Hematopoietic multipotent progenitor cell treated with erythropoietin and hydrocortisone succinate and interleukin-3 and kit ligand, for 8 days (in vitro differentiated cells): ENCODE measurements around the gene PLEKHG3.

ENCODE experiments used
- DNase-seq: peaks from one replicate; pipeline ENCODE4 v3.0.0-alpha.2; 2015

Gene PLEKHG3

DNA sequence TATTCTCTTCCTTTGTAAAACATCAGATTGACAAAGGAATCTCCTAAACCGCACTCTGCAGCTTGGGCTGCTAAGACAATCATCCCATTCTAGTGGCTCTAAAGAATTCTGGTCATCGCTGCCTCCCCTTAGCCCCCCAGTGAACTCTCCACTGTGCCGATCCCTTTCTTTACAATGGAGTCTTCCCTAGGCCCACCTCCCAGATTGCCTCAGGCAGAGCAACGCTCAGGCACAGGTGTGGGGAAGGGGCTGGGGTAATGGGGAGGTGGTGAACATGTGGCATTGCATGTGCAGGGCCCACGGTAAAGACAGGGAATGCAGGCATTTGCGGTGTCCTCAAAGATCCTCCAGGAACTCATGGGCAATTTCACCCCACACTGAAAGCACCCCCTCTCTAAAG, 86.3 kb downstream of the PLEKHG3 start:
- no peak for DNase-seq

DNA sequence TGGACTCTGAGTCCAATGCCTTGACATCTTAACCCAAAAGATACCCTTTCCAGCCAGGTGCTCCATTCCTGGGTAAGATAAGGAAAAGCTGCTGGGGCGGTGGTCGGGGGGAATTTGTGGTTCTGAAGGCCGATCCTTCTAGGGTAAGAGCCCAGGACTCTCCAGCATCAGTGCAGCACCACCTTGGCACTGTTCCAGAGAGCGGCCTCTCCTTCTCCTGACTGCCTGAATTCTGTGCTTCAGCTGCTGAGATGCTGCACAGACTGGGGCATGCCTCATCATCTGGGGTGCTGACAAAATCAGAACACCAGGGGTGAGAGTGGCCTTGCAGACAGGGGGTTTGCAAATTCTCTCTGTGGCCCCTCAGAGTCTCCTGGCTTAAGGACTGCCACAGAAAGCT, 88.0 kb downstream of the PLEKHG3 start:
- DNase-seq, result no peak

DNA sequence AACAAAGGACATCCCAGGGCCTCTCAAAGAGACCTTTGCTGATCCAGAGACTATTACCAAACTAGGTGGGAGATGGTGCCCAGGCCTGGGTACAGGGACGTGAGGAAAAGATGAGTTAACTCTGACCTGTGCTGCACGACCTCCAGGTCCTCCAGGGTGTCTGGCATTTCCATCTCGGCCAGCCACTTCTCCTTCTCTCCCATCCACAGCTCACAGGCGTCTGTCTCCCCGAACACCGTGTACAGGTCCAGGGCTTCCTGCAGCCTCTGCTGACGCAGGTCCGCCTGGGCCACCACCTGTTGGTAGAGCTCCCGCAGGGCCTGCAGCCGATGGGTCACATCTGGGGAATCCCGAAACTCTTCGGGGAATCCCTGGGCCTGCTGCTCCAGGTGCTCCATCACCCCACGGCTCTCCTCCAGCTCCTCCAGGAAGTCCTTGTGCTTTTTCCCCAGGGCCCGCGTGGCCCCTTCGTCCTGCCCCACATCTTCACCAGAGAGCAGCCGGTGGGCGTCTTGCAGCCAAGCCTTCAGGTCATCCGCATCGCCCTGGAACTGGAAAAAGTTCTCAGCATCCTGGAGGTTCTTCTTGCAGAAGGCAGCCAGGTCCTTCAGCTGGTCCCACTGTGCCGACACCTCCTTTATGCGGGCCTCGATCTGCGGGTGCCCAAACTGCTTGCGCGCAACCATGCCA, 88.8 kb downstream of the PLEKHG3 start:
- no peak for DNase-seq

DNA sequence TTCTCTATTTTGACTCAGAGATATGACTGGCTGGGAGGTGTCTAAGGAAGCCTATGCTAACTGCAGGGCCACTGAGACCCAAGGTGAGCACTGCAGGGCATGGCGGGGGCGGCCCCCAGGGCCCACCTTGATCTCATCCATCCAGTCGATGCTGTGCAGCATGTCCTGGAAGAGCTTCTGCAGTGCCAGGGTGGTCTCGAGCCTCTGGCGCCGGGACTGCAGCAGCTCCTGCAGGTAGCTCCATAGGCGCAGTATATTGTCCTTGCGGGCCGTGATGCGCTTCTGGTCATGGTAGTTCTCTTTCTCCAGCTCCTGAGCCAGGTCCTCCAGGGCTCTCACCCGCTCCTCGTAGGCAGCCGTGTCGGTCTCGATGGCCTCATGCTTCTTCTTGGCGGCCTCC, 91.0 kb downstream of the PLEKHG3 start:
- DNase-seq, result no peak

DNA sequence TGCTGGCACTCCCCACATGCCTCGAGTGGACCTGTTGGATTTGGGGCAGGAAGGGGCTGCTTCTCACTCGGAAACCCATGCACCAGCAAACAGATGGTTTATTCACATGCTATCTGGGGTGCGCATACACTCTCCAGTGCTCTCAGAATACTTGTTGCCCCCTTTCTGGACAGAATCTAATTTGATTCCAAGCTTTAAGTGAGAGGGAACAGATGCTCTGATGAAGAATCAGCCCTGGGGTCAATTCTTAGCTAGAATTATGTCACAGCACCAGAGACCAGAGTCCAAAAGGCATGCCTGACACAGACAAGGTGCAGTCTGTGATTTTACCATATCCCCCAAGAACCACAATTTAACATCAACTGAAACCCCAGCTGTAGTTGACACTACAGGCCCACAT, 91.7 kb downstream of the PLEKHG3 start:
- DNase-seq, result no peak

DNA sequence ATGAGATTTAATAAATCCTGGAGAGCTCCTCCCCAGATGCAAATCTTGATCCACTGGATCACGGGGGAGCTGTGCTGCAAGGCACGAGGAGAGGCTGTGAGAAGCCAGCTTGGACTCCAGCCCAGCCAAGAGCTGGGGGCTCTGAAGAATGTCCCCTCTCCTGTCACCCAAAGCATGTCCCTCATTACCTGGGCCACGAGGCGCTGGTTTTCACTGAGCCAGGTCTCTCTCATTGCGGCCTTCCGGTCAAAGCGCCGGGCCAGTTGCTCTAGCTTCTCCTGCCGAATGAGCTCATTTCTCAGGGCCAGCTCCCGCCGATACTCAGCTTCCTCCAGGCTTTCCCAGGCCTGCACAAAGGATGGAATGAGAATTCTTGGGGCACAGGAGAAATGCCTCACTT, 92.1 kb downstream of the PLEKHG3 start:
- DNase-seq, result no peak

DNA sequence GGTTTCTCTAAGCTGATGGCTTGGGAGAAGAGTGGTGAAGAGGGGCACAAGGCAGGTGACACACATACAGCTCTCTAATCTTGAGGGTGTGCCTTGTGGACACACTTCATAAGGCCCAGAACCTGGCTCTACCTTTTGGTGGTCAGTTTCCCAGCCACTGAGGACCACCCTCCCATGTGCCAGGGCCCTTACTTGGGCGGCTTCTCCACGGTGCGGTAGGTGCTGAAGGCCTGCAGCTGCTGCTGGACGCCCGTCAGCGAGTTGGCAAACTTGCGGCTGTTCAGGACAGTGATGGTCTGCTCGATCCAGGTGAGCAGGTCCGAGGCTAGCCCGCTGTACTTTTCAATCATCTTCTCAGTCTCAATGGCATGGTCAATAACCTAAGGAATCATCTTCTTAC, 95.3 kb downstream of the PLEKHG3 start:
- DNase-seq, result no peak
